Uterus (tissue), 4 donors: Measurements from ENCODE around the gene CLIC1. TPM values are rescaled to one million over a fixed set of nuclear protein-coding genes. Genes with fewer than 3 reads are reported as not detected.

ENCODE experiments used
- DNase-seq, 2 donors: peaks; one replicate each; pipeline ENCODE4 v3.0.0-alpha.2; 2019 to 2020
- H3K27ac ChIP-seq, 2 donors: fragments of 200-600 bp; sonication (generic); 1 replicate in 1 of 2; 2 replicates in 1 of 2; pipeline ENCODE4 v1.5.1; 2016 to 2018
- H3K27me3 ChIP-seq, 2 donors: fragments of 200-600 bp; sonication (generic); one replicate each; pipeline ENCODE4 v1.5.1; 2018 to 2019; ENCODE audit warnings: control low read depth in 1 of 2
- H3K36me3 ChIP-seq, 2 donors: fragments of 200-600 bp; sonication (generic); one replicate each; pipeline ENCODE4 v1.5.1; 2019; ENCODE audit warnings: control low read depth in 1 of 2
- H3K4me1 ChIP-seq, 2 donors: fragments of 200-600 bp; sonication (generic); one replicate each; pipeline ENCODE4 v1.5.1; 2018 to 2019; ENCODE audit warnings: control low read depth in 1 of 2
- H3K4me3 ChIP-seq, 2 donors: fragments of 200-600 bp; sonication (generic); 1 replicate in 1 of 2; 2 replicates in 1 of 2; pipeline ENCODE4 v1.5.1; 2018 to 2019; ENCODE audit warnings: mild to moderate bottlenecking in 1 of 2
- H3K9me3 ChIP-seq, 2 donors: fragments of 200-600 bp; sonication (generic); one replicate each; pipeline ENCODE4 v1.5.1; 2019; ENCODE audit warnings: control low read depth in 1 of 2
- POLR2A ChIP-seq, 2 donors: fragments of 450-650 bp; IDR thresholded peaks; one replicate each; pipeline ENCODE4 v1.6.1; 2016; ENCODE audit warnings: antibody characterized with exemption in 2 of 2, mild to moderate bottlenecking in 1 of 2, moderate library complexity in 1 of 2
- intact Hi-C: fragments of 100-400 bp; cut with DNase I; formaldehyde crosslinking; loops from one replicate; pipeline ENCODE4 v1.15.1; 2023; ENCODE audit warnings: low total_unique reads
- total RNA-seq, 4 donors: library from RNA; depleted of rRNA in 3 of 4; stranded (reverse); fragments of >200 nt in 3 of 4; gene quantifications; one replicate each; pipeline versions ENCODE4 v1.1.0 to v1.2.4, GENCODE V29; 2014 to 2023
- TF ChIP-seq, protein P1 (sequence below), 4 experiments: fragments of 200-600 bp in 2 of 4; fragments of 450-650 bp in 2 of 4; sonication (generic) in 2 of 4; IDR thresholded peaks; one replicate each; pipeline ENCODE4 v1.5.1; 2016 to 2019; ENCODE audit warnings: antibody characterized with exemption in 4 of 4, mild to moderate bottlenecking in 2 of 4, moderate library complexity in 1 of 4
- donor health status: DM: yes; HTN: yes; CAD: no.

CLIC1 gene
- total RNA-seq, 4 donors from 2014 or later = 173 to 328 (median 216) TPM

DNA sequence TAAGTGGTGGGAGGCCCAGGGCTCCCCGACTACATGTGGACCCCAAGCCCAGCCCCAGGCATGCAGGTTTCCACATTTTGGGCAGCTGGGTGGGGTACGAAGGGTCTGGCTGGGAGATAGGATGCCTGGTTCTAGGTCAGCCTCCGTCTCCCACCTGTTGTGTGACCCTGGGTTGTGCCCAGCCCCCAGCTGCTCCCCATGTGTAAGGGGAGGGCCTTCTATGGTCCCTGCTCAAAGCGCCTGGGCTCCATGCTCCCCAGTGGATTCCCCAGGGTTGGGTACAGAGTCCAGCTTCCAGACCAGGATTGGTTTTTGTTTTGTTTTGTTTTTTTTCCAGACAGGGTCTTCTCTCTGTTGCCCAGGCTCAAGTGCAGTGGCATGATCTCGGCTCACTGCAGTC is 41.9 kb upstream of the CLIC1 start:
- Histone ChIP-seq H3K9me3 (no peaks in the 10 kb centered on the region), H3K36me3 (no peaks in the 10 kb centered on the region), H3K4me1 (peaks cover 5 to 8% of the 10 kb centered on the region in 2 donors), H3K4me3 (no peak overlapping the region), H3K27ac (peak overlapping the region; percentile 84 to 88), H3K27me3 (no peaks in the 10 kb centered on the region)
- no peak for TF ChIP-seq POLR2A (IDR thresholded peaks at IDR 0.05)
- TF ChIP-seq, protein P1, sequence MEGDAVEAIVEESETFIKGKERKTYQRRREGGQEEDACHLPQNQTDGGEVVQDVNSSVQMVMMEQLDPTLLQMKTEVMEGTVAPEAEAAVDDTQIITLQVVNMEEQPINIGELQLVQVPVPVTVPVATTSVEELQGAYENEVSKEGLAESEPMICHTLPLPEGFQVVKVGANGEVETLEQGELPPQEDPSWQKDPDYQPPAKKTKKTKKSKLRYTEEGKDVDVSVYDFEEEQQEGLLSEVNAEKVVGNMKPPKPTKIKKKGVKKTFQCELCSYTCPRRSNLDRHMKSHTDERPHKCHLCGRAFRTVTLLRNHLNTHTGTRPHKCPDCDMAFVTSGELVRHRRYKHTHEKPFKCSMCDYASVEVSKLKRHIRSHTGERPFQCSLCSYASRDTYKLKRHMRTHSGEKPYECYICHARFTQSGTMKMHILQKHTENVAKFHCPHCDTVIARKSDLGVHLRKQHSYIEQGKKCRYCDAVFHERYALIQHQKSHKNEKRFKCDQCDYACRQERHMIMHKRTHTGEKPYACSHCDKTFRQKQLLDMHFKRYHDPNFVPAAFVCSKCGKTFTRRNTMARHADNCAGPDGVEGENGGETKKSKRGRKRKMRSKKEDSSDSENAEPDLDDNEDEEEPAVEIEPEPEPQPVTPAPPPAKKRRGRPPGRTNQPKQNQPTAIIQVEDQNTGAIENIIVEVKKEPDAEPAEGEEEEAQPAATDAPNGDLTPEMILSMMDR (IDR thresholded peaks at IDR 0.05) = no peak
- no peak for DNase-seq
- intact Hi-C loops = no loop called here

DNA sequence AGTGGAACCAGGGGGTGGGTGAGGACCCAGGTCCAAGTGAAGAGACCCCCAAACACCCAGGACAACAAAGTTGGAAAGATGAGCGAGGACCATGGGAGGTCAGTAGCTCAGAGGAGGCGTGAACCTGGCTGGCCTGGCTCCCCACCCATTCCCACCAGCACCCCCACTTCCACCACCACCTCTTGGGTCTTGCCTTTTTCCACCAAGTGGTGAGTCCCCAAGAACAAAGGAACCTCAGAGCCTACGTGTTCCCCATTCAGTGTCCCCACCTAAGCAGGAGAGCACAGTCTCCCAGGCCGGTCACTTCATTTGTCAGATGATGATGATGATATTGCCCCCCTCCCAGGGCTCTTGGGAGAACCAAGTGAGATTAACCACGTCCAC is 41.3 kb upstream of the CLIC1 start:
- intact Hi-C loops = no loop called here
- H3K9me3 ChIP-seq = no peaks in the 10 kb centered on the region
- no peak overlapping the region for H3K4me3 ChIP-seq
- DNase-seq = no peak
- H3K4me1 ChIP-seq = peaks cover 5 to 8% of the 10 kb centered on the region in 2 donors
- peak overlapping the region; percentile 84 to 88 for H3K27ac ChIP-seq
- TF ChIP-seq, protein P1 (IDR thresholded peaks at IDR 0.05) = no peak
- no peak for TF ChIP-seq POLR2A (IDR thresholded peaks at IDR 0.05)
- H3K27me3 ChIP-seq = no peaks in the 10 kb centered on the region
- no peaks in the 10 kb centered on the region for H3K36me3 ChIP-seq

DNA sequence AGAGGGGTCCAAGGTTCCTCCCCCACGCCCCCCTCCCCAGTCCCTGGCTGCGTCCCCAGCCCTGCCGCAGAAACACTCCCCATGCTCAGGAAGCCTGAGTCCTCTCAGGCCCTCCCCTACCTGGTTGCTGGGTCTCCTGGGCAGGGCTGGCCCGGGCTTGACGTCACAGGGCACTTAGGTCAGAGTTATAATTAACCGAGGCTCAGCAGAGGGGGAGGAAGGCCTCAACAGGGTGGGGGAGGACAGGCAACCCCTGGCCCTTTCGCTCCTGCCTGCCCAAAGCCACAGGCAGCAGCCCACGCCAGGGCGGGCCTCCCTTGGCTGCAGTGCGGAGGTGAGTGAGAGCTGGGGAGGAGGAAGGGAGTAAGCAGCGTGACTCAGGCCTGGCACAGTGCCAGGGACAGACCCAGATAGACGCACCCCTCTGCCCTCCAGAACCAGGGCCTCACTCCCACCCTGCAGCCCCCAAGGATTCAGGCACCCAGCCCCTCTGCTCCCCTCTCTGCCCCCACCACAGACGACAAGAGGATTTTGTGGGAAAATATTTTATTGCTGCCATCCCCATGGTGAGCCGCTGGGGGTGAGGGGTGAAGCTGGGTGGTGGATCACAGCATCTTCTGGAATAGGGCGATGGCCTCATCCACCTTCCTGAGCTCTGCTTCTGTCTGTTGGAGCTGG is 40.8 kb upstream of the CLIC1 start, which contains the start of gene VWA7:
VWA7 (minus strand) TSS at position 340 of the 678 bp plus-strand sequence. CDS start 549 bp downstream, outside the sequence.
- peak in 1 of 2 donors; percentile 43 for TF ChIP-seq POLR2A (IDR thresholded peaks at IDR 0.05)
- TF ChIP-seq, protein P1 (IDR thresholded peaks at IDR 0.05) = peak in 1 of 4 experiments; percentile 33
- Histone ChIP-seq H3K27me3 (no peaks in the 10 kb centered on the region), H3K27ac (peak within 1 kb of the TSS; percentile 84 to 88), H3K4me3 (peak within 1 kb of the TSS in 1 of 2 donors; percentile 1), H3K4me1 (peaks cover 5 to 8% of the 10 kb centered on the region in 2 donors), H3K9me3 (no peaks in the 10 kb centered on the region), H3K36me3 (no peaks in the 10 kb centered on the region)
- intact Hi-C loops = no loop called here
- DNase-seq = peak; percentile 86 to 90

- H3K4me3 ChIP-seq = peak overlapping the region in 1 of 2 donors; percentile 1
- intact Hi-C loops = no loop called here
Measured at GRCh38 chr6:31776485-31776988, 40.2 kb upstream of the CLIC1 start.

More at GRCh38 chr6:31776485-31776988, 40.2 kb upstream of the CLIC1 start:
- Histone ChIP-seq H3K36me3 (no peaks in the 10 kb centered on the region), H3K27ac (peak overlapping the region; percentile 84 to 88), H3K4me1 (peaks cover 5 to 8% of the 10 kb centered on the region in 2 donors), H3K27me3 (no peaks in the 10 kb centered on the region), H3K9me3 (no peaks in the 10 kb centered on the region)
- DNase-seq = no peak
- no peak for TF ChIP-seq POLR2A (IDR thresholded peaks at IDR 0.05)
- TF ChIP-seq, protein P1 (IDR thresholded peaks at IDR 0.05) = no peak
